GM18867 (cell line): ENCODE data around the gene NOC2L.
"Not testable (repeated sequence)": the region's sequence is repeated elsewhere in the genome, so short reads cannot be mapped to it uniquely, and the experiment has no call there.

ENCODE experiments used
- ATAC-seq: cut with Tn5 transposase; IDR thresholded peaks from one replicate; pipeline ENCODE4 v1.9.1; 2021; ENCODE audit warnings: mild to moderate bottlenecking, moderate library complexity; ENCODE audit not compliant: unreplicated experiment

The NOC2L gene

DNA sequence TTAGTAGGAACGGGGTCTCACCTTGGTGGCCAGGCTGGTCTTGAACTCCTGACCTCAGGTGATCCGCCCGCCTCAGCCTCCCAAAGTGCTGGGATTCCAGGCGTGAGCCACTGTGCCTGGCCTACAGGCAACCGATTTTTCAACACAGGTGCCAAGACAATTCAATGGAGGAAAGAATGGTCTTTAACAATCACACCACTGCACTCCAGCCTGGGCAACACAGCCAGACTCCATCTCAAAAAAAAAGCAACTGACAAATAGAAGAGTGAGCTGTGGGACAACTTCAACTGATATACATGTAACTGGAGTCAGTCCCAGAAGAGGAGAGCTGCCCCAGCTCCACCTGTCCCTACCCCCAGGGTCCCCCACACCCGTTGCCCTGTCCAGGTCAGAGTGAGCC, 35.5 kb upstream of the NOC2L start:
- not testable (repeated sequence) for ATAC-seq

DNA sequence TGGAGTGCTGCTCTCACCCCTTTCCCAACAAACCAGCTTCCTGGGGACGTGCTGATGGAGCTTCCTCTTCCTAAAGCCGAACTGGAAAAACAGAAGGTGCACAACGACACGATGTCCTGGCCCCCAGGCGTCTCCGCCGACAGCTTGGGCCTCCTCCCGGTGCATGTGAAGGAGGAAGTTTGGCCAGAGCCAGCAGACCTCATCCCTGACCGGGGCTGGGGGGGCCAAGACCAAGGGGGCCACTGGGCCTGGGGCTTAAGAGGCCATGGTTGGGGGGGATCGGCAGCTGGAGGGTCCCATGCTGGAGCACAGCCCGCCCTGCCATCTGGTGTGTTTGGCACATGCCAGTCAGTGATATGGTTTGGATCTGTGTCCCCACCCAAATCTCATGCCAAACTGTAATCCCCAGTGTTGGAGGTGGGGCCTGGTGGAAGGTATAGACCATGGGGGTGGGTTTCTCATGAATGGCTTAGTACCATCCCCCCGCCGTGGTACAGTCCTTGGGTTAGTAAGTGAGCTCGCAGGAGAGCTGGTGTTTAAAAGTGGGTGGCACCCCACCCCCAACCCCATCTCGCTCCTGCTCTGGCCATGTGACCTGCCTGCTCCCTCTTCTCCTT, 34.4 kb upstream of the NOC2L start:
- ATAC-seq = no peak

DNA sequence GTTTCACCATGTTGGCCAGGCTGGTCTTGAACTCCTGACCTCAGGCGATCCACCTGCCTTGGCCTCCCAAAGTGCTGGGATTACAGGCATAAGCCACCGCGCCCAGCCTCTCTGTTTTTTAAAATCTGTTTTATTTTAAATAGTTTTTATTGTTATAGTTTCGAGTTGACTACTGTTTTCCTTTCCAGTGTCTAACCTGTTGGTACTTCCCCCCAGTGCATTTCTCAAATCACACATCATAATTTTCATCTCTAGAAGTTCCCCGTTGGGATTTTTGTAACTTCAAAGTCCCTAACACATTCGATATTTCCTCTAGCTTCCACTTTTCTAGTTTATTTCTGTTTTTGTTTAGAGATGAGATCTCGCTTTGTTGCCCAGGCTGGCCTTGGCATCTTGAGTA, 33.3 kb upstream of the NOC2L start:
- no peak for ATAC-seq

DNA sequence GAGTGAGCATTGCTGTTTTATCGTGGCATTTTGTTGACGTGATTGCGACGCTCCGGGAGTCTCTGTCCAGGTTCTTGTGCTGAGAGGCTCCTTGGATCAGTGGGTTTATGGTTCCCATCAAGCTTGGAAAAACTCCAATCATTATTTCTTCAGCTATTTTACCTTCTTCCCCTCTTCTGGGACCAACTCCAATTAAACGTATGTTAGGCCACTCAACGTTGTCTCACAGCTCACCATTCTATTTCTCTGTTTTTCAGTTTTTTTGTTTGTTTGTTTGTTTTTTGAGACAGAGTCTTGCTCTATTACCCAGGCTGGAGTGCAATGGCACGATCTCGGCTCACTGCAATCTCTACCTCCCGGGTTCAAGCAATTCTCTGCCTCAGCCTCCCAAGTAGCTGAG, 32.8 kb upstream of the NOC2L start:
- ATAC-seq = no peak

- not testable (repeated sequence) for ATAC-seq
Observed at GRCh38 chr1:991275-991674, 32.2 kb upstream of the NOC2L start.

GRCh38 chr1:988061-988460, 29.0 kb upstream of the NOC2L start:
- not testable (repeated sequence) for ATAC-seq

- no peak for ATAC-seq
Observed at GRCh38 chr1:985126-985525, 26.1 kb upstream of the NOC2L start.

DNA sequence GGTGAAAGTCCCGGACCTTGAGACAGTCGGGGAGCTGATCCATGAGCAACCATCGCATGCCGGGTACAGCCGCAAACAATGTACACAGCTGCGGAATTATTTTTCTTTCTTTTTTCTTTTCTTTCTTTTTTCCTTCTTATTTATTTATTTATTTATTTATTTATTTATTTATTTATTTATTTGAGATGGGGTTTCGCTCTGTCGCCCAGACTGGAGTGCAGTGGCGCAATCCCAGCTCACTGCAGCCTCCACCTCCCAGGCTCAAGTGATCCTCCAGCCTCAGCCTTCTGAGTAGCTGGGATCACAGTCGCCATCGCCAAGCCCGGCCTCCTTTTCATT, 25.4 kb upstream of the NOC2L start:
- no peak for ATAC-seq

DNA sequence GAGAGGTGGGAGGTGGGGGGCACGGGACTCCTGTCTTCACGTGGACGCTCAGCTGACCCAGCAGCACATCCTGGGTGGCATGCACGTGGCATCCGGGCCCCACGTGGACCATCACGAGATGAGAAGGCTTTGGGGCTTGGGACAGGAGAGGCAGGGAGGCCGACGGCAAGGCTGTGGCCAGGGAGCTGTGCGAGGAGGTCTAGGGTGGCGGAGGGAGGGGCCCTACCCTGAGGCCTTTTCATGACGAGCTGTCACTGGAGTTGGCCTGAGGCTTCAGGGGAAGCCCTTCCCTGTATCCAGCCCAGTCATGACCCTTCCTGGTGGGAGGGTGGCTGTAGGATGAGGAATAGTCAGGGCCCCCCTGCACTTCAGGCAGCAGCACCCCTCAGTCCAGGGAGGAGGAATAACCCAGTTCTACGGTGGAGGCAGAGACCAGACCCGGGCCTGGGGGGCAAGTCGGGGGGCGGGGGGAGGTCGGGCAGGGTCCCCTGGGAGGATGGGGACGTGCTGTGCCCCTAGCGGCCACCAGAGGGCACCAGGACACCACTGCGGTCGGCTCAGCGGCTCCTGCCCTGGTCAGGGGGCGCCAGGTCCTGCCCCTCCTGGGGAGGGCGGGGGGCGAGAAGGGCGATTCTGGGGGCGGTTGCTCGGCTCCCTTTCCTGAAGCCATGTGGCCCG, 24.9 kb upstream of the NOC2L start:
- no peak for ATAC-seq

GRCh38 chr1:982765-983436, 23.8 kb upstream of the NOC2L start:
- ATAC-seq = no peak

DNA sequence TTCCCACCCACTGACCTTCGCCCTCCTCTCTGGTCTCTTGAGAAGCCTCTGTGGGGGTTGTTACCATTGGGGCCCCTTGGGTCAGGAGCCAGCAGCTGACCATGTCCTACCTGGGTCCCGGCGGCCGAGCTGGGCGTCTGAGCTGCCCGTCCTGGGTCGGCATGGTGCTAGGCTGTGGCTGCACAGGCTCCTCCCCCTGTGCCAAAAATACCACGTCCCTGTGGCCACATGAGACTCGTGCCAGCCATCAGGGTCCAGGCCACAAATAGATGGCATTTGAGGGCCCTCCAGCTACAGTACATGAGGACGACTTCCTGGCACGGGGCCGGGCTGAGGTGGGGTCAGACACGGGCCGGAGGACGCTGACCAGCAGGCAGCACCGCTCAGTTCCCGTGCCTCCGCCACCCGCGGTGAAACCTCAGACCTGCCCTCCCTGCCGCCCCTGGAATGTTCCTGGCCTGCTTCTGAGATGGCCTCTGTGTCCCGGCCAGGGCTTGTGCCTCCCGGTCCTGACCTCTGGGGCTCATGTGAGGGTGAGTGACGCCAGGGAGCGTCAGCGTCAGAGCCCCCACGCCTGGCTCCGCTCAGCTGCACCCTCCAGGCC, 23.0 kb upstream of the NOC2L start, which contains the start of gene PERM1:
PERM1 (minus strand) TSS at position 139 of the 604 bp plus-strand sequence. CDS start 1,064 bp downstream, outside the sequence.
- no peak for ATAC-seq

DNA sequence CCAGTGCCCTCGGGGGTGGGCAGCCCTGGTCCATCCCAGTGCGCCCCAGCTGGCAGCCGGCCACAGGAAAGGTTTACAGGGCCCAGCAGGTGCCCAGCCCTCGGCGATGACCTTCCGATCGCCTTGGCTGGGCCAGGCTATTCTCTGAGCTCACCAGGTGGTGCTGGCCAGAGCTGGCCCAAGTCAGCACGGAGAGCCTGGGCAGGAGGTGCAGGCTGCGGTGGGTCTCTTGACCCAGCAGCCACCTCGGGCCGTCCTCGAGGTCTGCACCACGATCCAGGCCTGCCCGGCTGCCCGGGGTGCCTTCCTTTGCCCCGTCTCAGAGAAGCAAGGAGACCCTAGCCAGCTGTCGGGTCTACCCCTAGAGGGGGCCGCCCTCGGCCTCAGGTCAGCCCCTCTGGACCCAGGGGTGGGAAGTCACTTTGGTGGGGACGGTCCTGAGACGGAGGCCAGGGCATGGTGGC, 22.5 kb upstream of the NOC2L start:
- no peak for ATAC-seq

- ATAC-seq = no peak
Observed at GRCh38 chr1:980602-981395, 21.7 kb upstream of the NOC2L start.

DNA sequence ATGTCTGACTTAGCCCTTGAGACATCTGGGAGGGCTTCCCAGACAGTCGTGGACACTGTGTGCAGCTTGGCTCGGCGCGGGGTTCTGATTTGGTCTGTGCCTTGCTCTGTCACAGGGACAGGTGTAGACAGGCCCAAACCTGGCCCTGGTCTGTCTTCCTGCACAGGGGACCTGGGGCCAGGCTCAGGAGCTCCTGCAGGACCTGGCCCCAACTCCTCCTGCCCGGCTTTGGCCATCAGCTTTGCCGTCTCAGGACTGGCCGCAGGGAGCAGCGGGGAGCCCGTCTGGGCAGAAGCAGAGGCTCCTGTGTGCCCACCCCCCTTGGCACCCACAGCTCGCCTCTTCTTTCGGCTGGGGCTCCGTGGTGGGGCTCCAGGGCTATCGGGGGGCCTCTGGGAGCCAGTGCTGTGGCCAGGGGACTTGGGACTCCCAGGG, 21.1 kb upstream of the NOC2L start:
- ATAC-seq = no peak

DNA sequence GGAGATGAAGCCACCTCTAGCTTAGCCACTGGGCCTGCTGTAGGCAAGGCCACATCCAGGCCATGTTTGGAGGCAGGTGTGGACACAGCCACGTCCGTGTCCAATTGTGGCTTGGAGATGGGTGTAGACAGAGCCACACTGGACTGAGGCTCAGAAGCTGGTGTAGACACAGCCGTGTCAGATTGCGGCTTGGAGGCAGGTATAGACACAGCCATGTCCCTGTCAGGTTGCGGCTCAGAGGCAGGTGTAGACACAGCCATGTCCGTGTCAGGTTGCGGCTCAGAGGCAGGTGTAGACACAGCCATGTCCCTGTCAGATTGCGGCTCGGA, 20.7 kb upstream of the NOC2L start:
- ATAC-seq = no peak

- no peak for ATAC-seq
Observed at GRCh38 chr1:978835-979743, 20.0 kb upstream of the NOC2L start.

- ATAC-seq = no peak
Observed at GRCh38 chr1:978069-978834, 19.2 kb upstream of the NOC2L start.

DNA sequence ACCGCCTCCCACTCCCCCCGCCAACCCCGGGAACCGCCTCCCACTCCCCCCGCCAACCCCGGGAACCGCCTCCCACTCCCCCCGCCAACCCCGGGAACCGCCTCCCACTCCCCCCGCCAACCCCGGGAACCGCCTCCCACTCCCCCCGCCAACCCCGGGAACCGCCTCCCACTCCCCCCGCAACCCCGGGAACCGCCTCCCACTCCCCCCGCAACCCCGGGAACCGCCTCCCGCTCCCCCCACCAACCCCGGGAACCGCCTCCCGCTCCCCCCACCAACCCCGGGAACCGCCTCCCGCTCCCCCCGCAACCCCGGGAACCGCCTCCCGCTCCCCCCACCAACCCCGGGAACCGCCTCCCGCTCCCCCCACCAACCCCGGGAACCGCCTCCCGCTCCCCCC, 17.7 kb upstream of the NOC2L start:
- not testable (repeated sequence) for ATAC-seq
